Progenitor cell of endocrine pancreas (in vitro differentiated cells): ENCODE measurements around the gene FGF3. TPM values are rescaled to one million over a fixed set of nuclear protein-coding genes. Genes with fewer than 3 reads are reported as not detected.
"Not testable (repeated sequence)": the region's sequence is repeated elsewhere in the genome, so short reads cannot be mapped to it uniquely, and the experiment has no call there.

Experiments used
- DNase-seq: peaks from one replicate; pipeline ENCODE4 v3.0.0; 2021; ENCODE audit warnings: low spot score; ENCODE audit not compliant: unreplicated experiment
- H3K27ac Mint-ChIP-seq: 2 replicates; pipeline ENCODE4 v1.8.0; 2021; ENCODE audit warnings: mild to moderate bottlenecking, moderate library complexity, mixed read lengths
- H3K27me3 Mint-ChIP-seq: 2 replicates; pipeline ENCODE4 v1.8.0; 2021; ENCODE audit warnings: mixed read lengths
- H3K36me3 Mint-ChIP-seq: 2 replicates; pipeline ENCODE4 v1.8.0; 2022; ENCODE audit warnings: mixed read lengths; ENCODE audit not compliant: insufficient read depth
- H3K4me1 Mint-ChIP-seq: 2 replicates; pipeline ENCODE4 v1.8.0; 2021; ENCODE audit warnings: low read depth, mixed read lengths
- H3K4me3 Mint-ChIP-seq: 2 replicates; pipeline ENCODE4 v1.8.0; 2021; ENCODE audit warnings: low read depth, mild to moderate bottlenecking, moderate library complexity, mixed read lengths
- H3K9me3 Mint-ChIP-seq: 2 replicates; pipeline ENCODE4 v1.8.0; 2021; ENCODE audit warnings: low read depth, mixed read lengths
- CTCF ChIP-seq: fragments of 200-600 bp; sonication (generic); IDR thresholded peaks from one replicate; pipeline ENCODE4 v1.5.0; 2021; ENCODE audit warnings: antibody characterized with exemption, mild to moderate bottlenecking; ENCODE audit not compliant: unreplicated experiment
- total RNA-seq: library from RNA; stranded (reverse); gene quantifications from 2 replicates; pipeline ENCODE4 v1.2.1, GENCODE V29; 2021

Gene FGF3
- total RNA-seq, 1 donor from 2014 or later: not detected

DNA sequence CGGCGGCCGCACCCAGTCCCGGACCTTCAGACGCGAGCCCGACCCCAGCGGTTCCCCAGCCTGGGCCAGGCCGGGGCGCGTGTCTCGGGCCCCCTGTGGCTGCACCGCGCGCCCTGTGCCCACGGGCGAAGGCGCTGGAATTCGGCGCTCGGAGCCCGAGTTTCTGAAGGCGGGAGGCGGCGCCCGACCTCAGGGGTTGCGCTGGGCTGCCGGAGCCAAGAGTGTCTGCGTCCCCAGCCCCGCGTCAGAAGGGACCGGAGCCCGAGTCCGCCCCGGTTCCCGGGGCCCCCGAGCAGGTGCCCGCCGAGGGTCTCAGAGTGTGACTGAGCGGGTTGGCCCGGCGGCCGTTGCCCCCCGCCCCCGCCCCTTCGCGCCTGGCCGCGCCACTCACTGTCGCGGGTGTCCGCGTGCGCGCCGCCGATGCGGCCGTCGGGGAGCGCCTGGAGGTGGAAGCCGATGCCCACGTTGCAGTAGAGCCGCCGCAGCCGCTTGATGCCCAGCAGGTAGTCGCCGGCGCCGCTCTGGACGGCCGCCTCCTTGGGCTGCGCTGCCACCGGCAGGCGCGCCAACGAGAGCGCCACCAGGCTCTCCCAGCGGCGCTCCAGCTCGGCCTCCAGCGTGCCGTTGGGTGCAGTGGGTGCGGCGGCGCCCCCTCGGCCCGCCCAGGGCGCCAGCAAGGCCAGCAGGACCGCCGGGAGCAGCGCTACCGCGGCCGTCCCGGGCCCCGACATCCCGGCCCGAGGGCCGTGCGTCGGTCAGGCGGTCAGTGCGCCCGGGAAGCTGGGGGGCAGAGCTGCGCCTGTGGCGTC lies 44.7 kb downstream of the FGF3 start:
- Mint-ChIP-seq H3K4me3 (no peak overlapping the region), H3K36me3 (no peaks in the 10 kb centered on the region), H3K4me1 (no peaks in the 10 kb centered on the region), H3K27ac (no peak overlapping the region), H3K27me3 (peaks cover 69% of the 10 kb centered on the region), H3K9me3 (peaks cover under 1% of the 10 kb centered on the region)
- DNase-seq: no peak
- no peak for TF ChIP-seq CTCF

- H3K9me3 Mint-ChIP-seq: peaks cover 3% of the 10 kb centered on the region
- no peak overlapping the region for H3K4me3 Mint-ChIP-seq
- peaks cover 72% of the 10 kb centered on the region for H3K27me3 Mint-ChIP-seq
- H3K27ac Mint-ChIP-seq: no peak overlapping the region
- H3K36me3 Mint-ChIP-seq: no peaks in the 10 kb centered on the region
- TF ChIP-seq CTCF: no peak
- no peaks in the 10 kb centered on the region for H3K4me1 Mint-ChIP-seq
- no peak for DNase-seq
Measured at GRCh38 chr11:69773626-69774353, 45.4 kb downstream of the FGF3 start.

DNA sequence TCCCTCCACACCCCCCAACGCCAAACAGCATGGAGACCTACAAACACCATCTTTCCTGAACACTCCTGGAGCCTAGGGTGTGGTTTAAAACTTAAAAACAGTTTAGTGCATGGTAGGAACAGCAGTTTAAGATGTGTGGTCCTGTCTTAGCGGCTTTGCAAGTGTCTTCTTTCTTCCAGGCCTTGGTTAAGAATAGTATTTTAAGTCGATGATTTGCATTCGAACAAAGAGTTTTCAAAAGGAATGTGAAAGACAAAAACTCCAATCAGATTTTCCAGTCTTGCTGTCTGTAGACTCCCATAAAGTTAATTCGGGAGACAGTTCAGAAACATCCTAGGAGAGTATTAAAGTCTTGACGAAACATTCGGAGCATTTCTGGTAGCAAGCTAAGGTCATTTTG lies 47.8 kb downstream of the FGF3 start:
- Mint-ChIP-seq H3K27ac (no peak overlapping the region), H3K9me3 (peaks cover 3% of the 10 kb centered on the region), H3K36me3 (no peaks in the 10 kb centered on the region), H3K4me1 (no peaks in the 10 kb centered on the region), H3K27me3 (peaks cover 62% of the 10 kb centered on the region), H3K4me3 (no peak overlapping the region)
- no peak for DNase-seq
- no peak for TF ChIP-seq CTCF

DNA sequence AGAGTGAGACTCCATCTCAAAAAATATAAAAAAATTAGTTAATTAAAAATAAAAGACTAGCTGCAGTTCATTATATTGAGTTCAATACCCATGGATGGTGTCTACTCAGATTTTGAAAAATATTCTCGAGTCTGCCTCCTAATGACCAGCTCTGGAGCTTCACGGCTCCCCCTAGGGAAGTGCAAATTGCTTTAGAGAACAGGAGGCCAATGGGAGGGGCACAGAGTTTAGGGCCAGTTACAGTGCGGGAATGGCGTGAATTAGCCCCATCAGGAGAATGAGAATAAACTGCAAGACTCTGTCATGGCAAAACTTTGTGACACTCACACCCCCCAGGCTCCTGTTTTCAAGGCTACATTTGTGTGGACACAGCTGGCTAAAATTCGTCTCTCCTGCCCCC lies 48.7 kb downstream of the FGF3 start:
- DNase-seq: no peak
- TF ChIP-seq CTCF: no peak
- H3K36me3 Mint-ChIP-seq: no peaks in the 10 kb centered on the region
- H3K4me1 Mint-ChIP-seq: no peaks in the 10 kb centered on the region
- peaks cover 3% of the 10 kb centered on the region for H3K9me3 Mint-ChIP-seq
- H3K27me3 Mint-ChIP-seq: peaks cover 59% of the 10 kb centered on the region
- no peak overlapping the region for H3K27ac Mint-ChIP-seq
- no peak overlapping the region for H3K4me3 Mint-ChIP-seq

DNA sequence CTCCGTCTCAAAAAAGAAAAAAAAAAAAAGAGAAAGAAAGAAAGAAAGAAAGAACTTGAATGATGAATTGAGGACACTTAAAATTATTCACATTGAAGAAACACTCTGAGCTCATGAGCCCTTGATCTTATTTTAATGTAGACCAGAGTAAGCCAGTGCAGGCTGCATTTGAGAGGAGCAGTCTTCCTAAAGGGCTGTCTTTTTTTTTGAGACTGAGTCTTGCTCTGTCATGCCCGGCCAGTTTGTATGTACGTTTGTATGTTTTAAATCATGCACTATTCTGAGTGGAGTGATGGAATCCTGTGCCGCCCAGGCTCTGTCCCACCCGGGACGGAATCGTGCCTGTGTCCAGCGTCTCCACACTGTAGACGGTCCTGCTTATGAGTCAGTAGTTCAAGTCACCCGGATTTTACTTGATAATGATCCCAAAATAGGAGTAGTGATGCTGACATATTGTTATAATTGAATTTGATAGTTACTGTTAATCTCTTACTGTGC lies 53.7 kb downstream of the FGF3 start:
- H3K27me3 Mint-ChIP-seq: peaks cover 29% of the 10 kb centered on the region
- peaks cover 3% of the 10 kb centered on the region for H3K9me3 Mint-ChIP-seq
- TF ChIP-seq CTCF: no peak
- H3K4me3 Mint-ChIP-seq: no peak overlapping the region
- no peak overlapping the region for H3K27ac Mint-ChIP-seq
- DNase-seq: no peak
- H3K4me1 Mint-ChIP-seq: no peaks in the 10 kb centered on the region
- no peaks in the 10 kb centered on the region for H3K36me3 Mint-ChIP-seq

DNA sequence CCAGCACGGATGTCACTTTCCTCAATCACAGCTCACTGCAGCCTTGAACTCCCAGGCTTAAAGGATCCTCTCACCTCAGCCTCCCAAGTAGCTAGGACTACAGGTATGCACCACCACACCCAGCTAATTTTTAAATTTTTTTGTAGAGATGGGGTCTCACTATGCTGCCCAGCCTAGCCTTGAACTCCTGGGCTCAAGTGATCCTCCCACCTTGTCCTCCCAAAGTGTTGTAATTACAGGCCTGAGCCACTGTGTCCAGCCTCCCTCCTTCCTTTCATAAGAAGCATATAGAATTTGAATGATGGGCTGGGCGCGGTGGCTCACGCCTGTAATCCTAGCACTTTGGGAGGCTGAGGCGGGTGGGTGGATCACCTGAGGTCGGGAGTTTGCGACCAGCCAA lies 54.3 kb downstream of the FGF3 start:
- not testable (repeated sequence) for H3K36me3 Mint-ChIP-seq, H3K4me1 Mint-ChIP-seq, H3K4me3 Mint-ChIP-seq, H3K9me3 Mint-ChIP-seq, H3K27ac Mint-ChIP-seq, DNase-seq
- peaks cover 28% of the 10 kb centered on the region for H3K27me3 Mint-ChIP-seq
